ENCODE results near the gene CST7. TPM values are rescaled to one million over a fixed set of nuclear protein-coding genes. Genes with fewer than 3 reads are reported as not detected.
A peak's percentile ranks its signal among the peaks of the same experiment; 100 is the strongest.

The CST7 gene
- total RNA-seq, result 100 to 1,000 TPM in 1 of 2 donors, 10 to 100 TPM in 1; 77.8 to 129 TPM

DNA sequence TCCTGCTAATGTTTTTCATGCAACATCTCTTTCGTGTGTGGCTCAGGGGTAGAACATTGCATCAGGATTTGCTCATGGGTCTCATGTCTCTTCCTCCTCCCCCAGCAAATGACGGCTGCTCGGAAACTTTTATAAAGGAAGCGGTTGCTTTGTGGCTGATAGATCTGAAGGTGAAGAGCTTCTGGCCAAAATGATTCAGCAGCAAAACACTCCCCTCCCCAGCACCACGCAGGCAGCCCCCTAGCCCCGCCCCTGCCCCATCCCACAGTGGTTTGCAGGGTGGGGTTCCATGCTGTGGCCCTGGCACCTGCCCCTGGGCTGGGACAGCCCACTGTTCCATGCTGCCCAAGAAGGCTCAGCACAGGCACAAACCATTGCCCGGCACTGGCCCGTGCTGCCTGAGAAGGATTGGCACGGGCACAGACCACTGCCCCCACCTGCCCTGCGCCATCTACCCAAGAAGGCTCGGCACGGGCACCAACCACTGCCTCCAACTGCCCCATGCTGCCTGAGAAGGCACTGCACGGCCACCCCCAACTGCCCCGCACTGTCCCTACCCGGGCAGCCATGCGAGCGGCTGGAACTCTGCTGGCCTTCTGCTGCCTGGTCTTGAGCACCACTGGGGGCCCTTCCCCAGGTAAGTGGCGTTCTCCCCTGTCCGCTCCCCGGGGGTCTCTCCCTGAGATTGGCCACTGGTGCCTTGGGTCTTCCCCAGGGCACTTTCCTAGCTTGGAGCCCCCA, at the start of gene CST7:
TSS of gene CST7 (plus strand) at position 331 of the 741 bp plus-strand sequence. CDS start at position 568, 237 bp downstream.
- peaks cover 34% of the 10 kb centered on the region for H3K36me3 Mint-ChIP-seq
- DNase-seq (ENCODE audit: low spot score), result peak; percentile 92
- peak; percentile 89 to 90 for ATAC-seq
- H3K4me1 Mint-ChIP-seq (ENCODE audit: low read depth in 2 of 2), result peaks cover 75 to 81% of the 10 kb centered on the region in 2 donors
- H3K9me3 Mint-ChIP-seq, result peaks cover 20% of the 10 kb centered on the region
- H3K27ac Mint-ChIP-seq, result peak within 1 kb of the TSS; percentile 97 to 98
- H3K27me3 Mint-ChIP-seq, result no peaks in the 10 kb centered on the region
- H3K4me3 Mint-ChIP-seq, result peak within 1 kb of the TSS; percentile 91

GRCh38 chr20:24906806-24907205, 42.3 kb upstream of the CST7 start:
- Mint-ChIP-seq H3K27ac (no peak overlapping the region), H3K36me3 (peaks cover 9% of the 10 kb centered on the region), H3K4me1 (ENCODE audit: low read depth in 2 of 2) (no peaks in the 10 kb centered on the region), H3K27me3 (peaks cover 5 to 7% of the 10 kb centered on the region in 2 donors), H3K9me3 (no peaks in the 10 kb centered on the region), H3K4me3 (no peak overlapping the region)
- ATAC-seq, result no peak
- DNase-seq (ENCODE audit: low spot score), result no peak

- DNase-seq (ENCODE audit: low spot score) (no peak), ATAC-seq (no peak)
- no peak overlapping the region for H3K4me3 Mint-ChIP-seq
- H3K36me3 Mint-ChIP-seq, result peaks cover 5% of the 10 kb centered on the region
- H3K9me3 Mint-ChIP-seq, result no peaks in the 10 kb centered on the region
- no peak overlapping the region for H3K27ac Mint-ChIP-seq
- no peaks in the 10 kb centered on the region for H3K4me1 Mint-ChIP-seq (ENCODE audit: low read depth in 2 of 2)
- H3K27me3 Mint-ChIP-seq, result peaks cover 0 to under 1% of the 10 kb centered on the region in 2 donors
These were observed 40.4 kb upstream of the CST7 start for GRCh38 chr20:24908642-24909041.

DNA sequence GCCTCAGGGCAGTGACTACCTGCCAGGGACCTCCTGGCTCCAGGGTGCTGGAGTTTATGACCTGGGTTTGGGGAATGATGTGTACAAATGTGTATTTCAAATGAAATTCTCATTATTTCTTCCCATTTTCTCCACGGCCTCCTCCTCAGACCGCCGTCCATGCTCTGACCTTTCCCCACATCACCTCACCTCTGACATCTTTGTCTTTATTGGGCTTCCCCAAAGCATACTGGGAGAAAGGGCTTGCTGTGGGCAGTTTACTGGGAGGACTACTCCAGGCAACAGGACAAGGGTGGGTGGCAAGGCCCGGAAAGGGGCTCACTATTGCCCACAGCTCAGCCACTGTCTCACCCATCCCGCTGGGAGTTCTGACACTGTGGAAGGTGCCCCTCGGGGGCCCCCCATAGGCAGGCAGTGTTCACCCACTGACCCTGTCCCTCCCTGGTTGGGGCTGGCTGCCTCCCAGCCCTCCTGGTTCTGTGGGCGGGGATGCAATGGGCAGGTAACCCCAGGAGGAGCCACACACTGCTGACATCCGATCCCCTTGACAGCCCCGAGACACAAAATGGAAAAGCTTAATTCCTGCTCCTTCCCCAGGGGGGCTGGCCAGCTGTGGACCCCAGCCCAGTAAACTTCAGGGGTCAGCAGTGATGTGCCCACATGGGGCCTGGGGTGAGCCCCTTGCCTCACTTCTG, 39.8 kb upstream of the CST7 start:
- no peaks in the 10 kb centered on the region for H3K9me3 Mint-ChIP-seq
- peak; percentile 41 to 43 for ATAC-seq
- no peaks in the 10 kb centered on the region for H3K4me1 Mint-ChIP-seq (ENCODE audit: low read depth in 2 of 2)
- no peak overlapping the region for H3K4me3 Mint-ChIP-seq
- H3K27me3 Mint-ChIP-seq, result no peaks in the 10 kb centered on the region
- H3K36me3 Mint-ChIP-seq, result peaks cover 5% of the 10 kb centered on the region
- H3K27ac Mint-ChIP-seq, result no peak overlapping the region
- no peak for DNase-seq (ENCODE audit: low spot score)

- no peak for DNase-seq (ENCODE audit: low spot score)
- Mint-ChIP-seq H3K36me3 (peaks cover 5% of the 10 kb centered on the region), H3K4me3 (no peak overlapping the region), H3K4me1 (ENCODE audit: low read depth in 2 of 2) (no peaks in the 10 kb centered on the region), H3K27me3 (no peaks in the 10 kb centered on the region), H3K27ac (no peak overlapping the region), H3K9me3 (no peaks in the 10 kb centered on the region)
- ATAC-seq, result no peak
These were observed 39.2 kb upstream of the CST7 start for GRCh38 chr20:24909861-24910260.

GRCh38 chr20:24910461-24910860, 38.6 kb upstream of the CST7 start:
- Mint-ChIP-seq H3K36me3 (peaks cover 5% of the 10 kb centered on the region), H3K27me3 (no peaks in the 10 kb centered on the region), H3K4me1 (ENCODE audit: low read depth in 2 of 2) (no peaks in the 10 kb centered on the region), H3K4me3 (no peak overlapping the region), H3K9me3 (no peaks in the 10 kb centered on the region), H3K27ac (peak overlapping the region in 1 of 2 donors; percentile 24)
- no peak for ATAC-seq
- DNase-seq (ENCODE audit: low spot score), result no peak

DNA sequence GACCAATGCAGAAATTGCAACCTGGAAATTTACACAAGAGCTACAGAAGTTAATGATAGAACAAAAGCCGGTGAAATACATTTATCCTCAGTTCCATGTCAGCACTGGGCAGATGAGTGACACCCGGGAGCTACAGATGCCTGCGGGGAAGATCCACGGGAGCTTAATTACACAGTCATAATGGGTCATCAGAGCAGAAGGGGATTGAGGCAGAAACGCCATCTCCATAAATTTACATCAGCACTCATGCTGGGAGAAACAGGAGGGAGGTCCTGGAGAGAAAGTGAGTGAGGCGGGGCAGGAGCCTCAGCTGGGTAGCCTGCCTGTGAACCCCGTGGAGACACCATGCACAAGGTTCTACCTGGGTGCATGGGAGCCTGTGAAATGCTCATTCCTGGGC, 37.6 kb upstream of the CST7 start:
- Mint-ChIP-seq H3K27me3 (no peaks in the 10 kb centered on the region), H3K36me3 (peaks cover 5% of the 10 kb centered on the region), H3K4me1 (ENCODE audit: low read depth in 2 of 2) (no peaks in the 10 kb centered on the region), H3K4me3 (no peak overlapping the region), H3K27ac (peak overlapping the region in 1 of 2 donors; percentile 24), H3K9me3 (no peaks in the 10 kb centered on the region)
- ATAC-seq, result no peak
- no peak for DNase-seq (ENCODE audit: low spot score)

DNA sequence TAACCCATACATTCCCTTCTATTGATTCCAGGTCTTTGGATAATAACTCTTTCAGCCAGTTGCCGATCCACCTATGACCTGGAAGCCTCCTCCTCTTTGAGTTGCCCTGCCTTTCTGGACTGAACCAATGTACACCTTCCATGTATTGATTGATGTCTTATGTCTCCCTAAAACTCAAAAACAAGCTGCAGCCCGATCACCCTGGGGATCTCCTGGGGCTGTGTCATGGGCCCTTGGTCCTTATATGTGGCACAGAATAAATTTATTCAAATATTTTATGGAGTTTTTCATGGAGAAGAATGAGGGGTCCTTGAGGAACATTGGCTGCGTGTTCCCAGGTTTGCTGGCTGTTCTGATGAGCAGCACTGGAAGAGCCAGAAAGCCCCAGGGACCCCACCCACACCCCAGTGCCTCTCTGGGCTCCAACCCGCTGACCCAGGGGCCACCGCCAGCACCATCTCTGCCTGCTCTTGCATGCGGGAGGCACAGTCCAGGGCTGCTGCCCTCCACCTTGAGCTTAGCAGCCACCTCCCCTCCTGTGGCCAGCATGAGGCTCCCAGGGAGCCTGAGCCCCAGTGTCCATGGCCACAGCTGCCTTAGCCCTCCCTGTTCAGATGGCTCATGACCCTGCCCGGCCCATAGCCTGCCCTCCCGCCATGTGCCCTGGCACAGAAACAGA, 36.5 kb upstream of the CST7 start:
- Mint-ChIP-seq H3K4me3 (no peak overlapping the region), H3K4me1 (ENCODE audit: low read depth in 2 of 2) (peaks cover 0 to 2% of the 10 kb centered on the region in 2 donors), H3K27ac (no peak overlapping the region), H3K36me3 (no peaks in the 10 kb centered on the region), H3K9me3 (no peaks in the 10 kb centered on the region), H3K27me3 (no peaks in the 10 kb centered on the region)
- ATAC-seq, result no peak
- no peak for DNase-seq (ENCODE audit: low spot score)

- no peak overlapping the region for H3K4me3 Mint-ChIP-seq
- peaks cover 2 to 6% of the 10 kb centered on the region in 2 donors for H3K4me1 Mint-ChIP-seq (ENCODE audit: low read depth in 2 of 2)
- ATAC-seq (no peak), DNase-seq (ENCODE audit: low spot score) (no peak)
- no peaks in the 10 kb centered on the region for H3K9me3 Mint-ChIP-seq
- no peaks in the 10 kb centered on the region for H3K36me3 Mint-ChIP-seq
- H3K27ac Mint-ChIP-seq, result no peak overlapping the region
- no peaks in the 10 kb centered on the region for H3K27me3 Mint-ChIP-seq
These were observed 35.9 kb upstream of the CST7 start for GRCh38 chr20:24913076-24913628.

DNA sequence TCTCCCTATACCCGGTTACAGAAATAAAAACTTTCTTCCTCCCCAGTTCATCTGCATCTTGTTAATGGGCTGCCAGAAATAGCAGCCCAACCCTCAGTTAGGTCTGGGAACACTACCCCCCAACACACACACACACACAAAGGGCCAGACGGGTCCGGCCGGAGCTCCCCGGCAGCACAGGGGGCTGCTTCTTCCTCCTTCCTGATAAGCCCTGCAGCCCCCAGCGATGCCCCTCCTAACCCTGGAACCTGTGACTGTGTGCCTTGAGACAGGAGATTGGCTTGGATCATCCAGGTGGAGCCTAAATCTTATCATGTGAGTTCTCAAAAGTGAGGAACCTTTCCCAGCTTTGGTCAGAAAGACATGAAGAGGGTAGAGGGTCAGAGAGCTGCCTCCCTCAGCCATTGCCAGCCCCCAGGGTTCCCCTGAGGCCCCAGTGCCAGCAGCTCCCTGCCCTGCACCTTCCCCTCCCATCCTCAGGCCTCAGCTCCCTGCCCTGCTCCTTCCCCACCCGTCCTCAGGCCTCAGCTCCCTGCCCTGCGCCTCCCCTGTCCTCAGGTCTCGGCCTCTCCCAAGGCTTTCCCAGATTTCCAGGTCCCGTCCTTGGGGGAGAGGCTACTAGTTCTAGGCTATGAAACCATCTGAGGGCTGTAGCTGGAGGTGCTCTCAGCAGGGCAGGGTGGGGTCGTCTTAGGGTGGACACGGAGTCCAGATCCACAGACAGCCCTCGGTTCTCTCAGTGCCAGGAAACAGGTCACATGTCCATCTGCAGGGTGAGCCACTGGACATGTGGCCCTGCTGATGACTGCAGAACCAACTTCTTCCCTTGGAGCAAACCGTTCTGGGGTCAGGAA, 34.5 kb upstream of the CST7 start:
- Mint-ChIP-seq H3K4me3 (no peak overlapping the region), H3K36me3 (no peaks in the 10 kb centered on the region), H3K27ac (no peak overlapping the region), H3K4me1 (ENCODE audit: low read depth in 2 of 2) (peaks cover 10 to 18% of the 10 kb centered on the region in 2 donors), H3K9me3 (no peaks in the 10 kb centered on the region), H3K27me3 (no peaks in the 10 kb centered on the region)
- DNase-seq (ENCODE audit: low spot score), result no peak
- no peak for ATAC-seq

DNA sequence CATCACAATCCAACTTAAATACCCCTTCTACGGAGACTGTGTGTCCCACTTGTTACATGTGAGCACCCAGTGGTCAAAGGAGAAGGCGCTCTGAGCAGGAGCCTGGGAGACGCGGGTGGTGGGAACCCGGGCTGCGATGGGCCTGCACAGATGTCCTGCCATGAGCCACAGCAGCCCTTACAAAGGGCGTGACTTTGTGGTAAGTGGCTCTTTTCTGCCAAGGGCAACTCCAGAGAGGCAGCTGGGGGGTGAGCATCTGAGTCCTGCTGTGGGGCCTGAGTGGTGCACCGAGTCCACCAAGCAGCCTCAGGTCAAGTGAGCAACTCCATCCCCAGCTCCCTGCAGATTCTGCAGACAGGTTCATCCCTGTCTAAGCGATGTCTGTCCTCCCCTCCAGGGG, 33.6 kb upstream of the CST7 start:
- no peak overlapping the region for H3K27ac Mint-ChIP-seq
- no peak overlapping the region for H3K4me3 Mint-ChIP-seq
- H3K27me3 Mint-ChIP-seq, result no peaks in the 10 kb centered on the region
- H3K36me3 Mint-ChIP-seq, result no peaks in the 10 kb centered on the region
- DNase-seq (ENCODE audit: low spot score) (no peak), ATAC-seq (no peak)
- peaks cover 14 to 24% of the 10 kb centered on the region in 2 donors for H3K4me1 Mint-ChIP-seq (ENCODE audit: low read depth in 2 of 2)
- H3K9me3 Mint-ChIP-seq, result no peaks in the 10 kb centered on the region

DNA sequence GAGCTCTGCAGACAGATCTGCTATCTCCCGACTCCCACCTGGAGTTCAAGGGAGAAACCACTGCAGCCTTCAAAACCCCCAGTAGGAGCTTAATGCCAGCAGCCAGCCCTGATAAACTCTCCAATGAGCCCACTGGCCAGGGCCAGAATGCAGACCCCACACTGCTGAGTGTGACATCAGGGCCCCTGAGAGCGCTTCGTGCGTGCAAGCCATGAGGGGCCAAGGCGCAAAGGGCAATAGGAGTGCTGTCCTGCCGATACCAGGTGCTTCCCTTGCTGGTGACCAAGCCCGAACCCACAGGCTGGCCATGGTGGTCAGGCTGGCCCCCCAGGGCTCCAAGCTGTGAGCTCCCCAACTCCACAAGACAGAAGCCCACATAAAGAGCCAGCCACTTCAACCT, 33.2 kb upstream of the CST7 start:
- Mint-ChIP-seq H3K9me3 (no peaks in the 10 kb centered on the region), H3K27me3 (peaks cover 0 to under 1% of the 10 kb centered on the region in 2 donors), H3K27ac (no peak overlapping the region), H3K4me1 (ENCODE audit: low read depth in 2 of 2) (peaks cover 14 to 24% of the 10 kb centered on the region in 2 donors), H3K4me3 (no peak overlapping the region), H3K36me3 (no peaks in the 10 kb centered on the region)
- no peak for ATAC-seq
- no peak for DNase-seq (ENCODE audit: low spot score)

- DNase-seq (ENCODE audit: low spot score), result no peak
- H3K4me1 Mint-ChIP-seq (ENCODE audit: low read depth in 2 of 2), result peaks cover 14 to 24% of the 10 kb centered on the region in 2 donors
- H3K27me3 Mint-ChIP-seq, result peaks cover 0 to 5% of the 10 kb centered on the region in 2 donors
- no peaks in the 10 kb centered on the region for H3K36me3 Mint-ChIP-seq
- H3K9me3 Mint-ChIP-seq, result no peaks in the 10 kb centered on the region
- no peak overlapping the region for H3K4me3 Mint-ChIP-seq
- no peak overlapping the region for H3K27ac Mint-ChIP-seq
- no peak for ATAC-seq
These were observed 32.7 kb upstream of the CST7 start for GRCh38 chr20:24916412-24916811.

Data from natural killer cell treated with Interleukin-12 subunit alpha and Interleukin-12 subunit beta and Interleukin-15 and Interleukin-18, amount 100 ng/mL, for 72 hours (primary cell).